ENCODE measurements around the gene RAB34.
A peak's percentile ranks its signal among the peaks of the same experiment; 100 is the strongest.

RAB34 gene

DNA sequence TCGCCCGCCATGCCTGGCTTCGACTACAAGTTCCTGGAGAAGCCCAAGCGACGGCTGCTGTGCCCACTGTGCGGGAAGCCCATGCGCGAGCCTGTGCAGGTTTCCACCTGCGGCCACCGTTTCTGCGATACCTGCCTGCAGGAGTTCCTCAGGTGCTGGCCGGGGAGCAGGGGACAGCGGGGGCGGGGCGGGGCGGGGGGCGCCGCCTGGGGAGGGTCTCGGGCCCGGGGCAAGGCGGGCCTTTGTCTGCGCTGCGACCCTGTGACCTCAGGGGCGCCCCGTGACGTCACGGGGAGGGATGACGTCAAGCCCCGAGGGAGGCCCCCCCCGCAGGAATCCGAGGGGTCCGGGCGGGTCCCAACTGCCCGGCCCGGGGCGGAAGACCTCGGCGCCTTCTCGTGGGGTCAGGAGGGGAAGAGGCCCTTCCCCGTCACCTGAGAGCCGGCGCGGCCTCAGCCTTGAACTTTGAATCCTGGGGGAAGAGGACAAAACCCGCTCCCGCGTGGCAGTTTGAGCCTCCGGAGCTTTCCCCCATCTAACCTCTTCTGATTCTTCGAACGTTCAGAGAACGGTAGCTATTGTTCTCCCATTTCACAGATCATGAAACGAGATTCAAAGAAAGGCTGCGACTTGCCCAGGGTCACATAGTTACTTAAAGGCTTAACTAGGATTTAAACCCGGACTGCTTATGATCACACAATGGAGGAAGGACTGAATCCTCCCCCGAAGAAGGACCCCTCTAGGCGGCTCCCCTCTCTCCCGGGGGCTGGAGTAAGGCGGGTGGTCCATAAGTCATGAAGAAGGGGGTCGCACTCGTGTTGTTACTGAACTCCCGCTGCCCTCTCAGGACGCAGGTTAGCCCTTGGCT is 26.7 kb upstream of the RAB34 start (continued):
- TF ChIP-seq ZBTB20 (tag by site-specific recombination; IDR thresholded peaks at IDR 0.05) = no peak
- TF ChIP-seq ZNF830 (tag by site-specific recombination; IDR thresholded peaks at IDR 0.05; ENCODE audit: low read depth) = no peak
- TF ChIP-seq ZNF248 (tag by site-specific recombination; IDR thresholded peaks at IDR 0.05) = no peak
- no peak for TF ChIP-seq ZNF354C (tag by site-specific recombination; IDR thresholded peaks at IDR 0.05; ENCODE audit: borderline replicate concordance, low read depth)
- TF ChIP-seq ZIC2 (tag by site-specific recombination; IDR thresholded peaks at IDR 0.05) = no peak
- no peak for TF ChIP-seq ZNF341 (tag by site-specific recombination; IDR thresholded peaks at IDR 0.05; ENCODE audit: low read depth)
- TF ChIP-seq ZNF692 (tag by site-specific recombination; IDR thresholded peaks at IDR 0.05) = no peak
- peak; percentile 99 for TF ChIP-seq ZBTB21 (tag by site-specific recombination; IDR thresholded peaks at IDR 0.05)
- no peak for TF ChIP-seq ZNF558 (tag by site-specific recombination; IDR thresholded peaks at IDR 0.05)
- no peak for TF ChIP-seq ZNF623 (tag by site-specific recombination; IDR thresholded peaks at IDR 0.05)
- no peak for TF ChIP-seq KLF9 (tag by site-specific recombination; IDR thresholded peaks at IDR 0.05; ENCODE audit: low read depth)
- no peak for TF ChIP-seq ZNF514 (tag by site-specific recombination; IDR thresholded peaks at IDR 0.05)
- TF ChIP-seq ZNF114 (tag by site-specific recombination; IDR thresholded peaks at IDR 0.05) = no peak
- TF ChIP-seq ZNF544 (tag by site-specific recombination; IDR thresholded peaks at IDR 0.05) = no peak
- TF ChIP-seq TSHZ1 (tag by site-specific recombination; IDR thresholded peaks at IDR 0.05; ENCODE audit: borderline replicate concordance) = no peak
- no peak for TF ChIP-seq ZNF560 (tag by site-specific recombination; IDR thresholded peaks at IDR 0.05; ENCODE audit: borderline replicate concordance)
- TF ChIP-seq, protein P1, sequence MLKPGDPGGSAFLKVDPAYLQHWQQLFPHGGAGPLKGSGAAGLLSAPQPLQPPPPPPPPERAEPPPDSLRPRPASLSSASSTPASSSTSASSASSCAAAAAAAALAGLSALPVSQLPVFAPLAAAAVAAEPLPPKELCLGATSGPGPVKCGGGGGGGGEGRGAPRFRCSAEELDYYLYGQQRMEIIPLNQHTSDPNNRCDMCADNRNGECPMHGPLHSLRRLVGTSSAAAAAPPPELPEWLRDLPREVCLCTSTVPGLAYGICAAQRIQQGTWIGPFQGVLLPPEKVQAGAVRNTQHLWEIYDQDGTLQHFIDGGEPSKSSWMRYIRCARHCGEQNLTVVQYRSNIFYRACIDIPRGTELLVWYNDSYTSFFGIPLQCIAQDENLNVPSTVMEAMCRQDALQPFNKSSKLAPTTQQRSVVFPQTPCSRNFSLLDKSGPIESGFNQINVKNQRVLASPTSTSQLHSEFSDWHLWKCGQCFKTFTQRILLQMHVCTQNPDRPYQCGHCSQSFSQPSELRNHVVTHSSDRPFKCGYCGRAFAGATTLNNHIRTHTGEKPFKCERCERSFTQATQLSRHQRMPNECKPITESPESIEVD (tag by site-specific recombination; IDR thresholded peaks at IDR 0.05) = no peak
- no peak for TF ChIP-seq ZNF155 (tag by site-specific recombination; IDR thresholded peaks at IDR 0.05)
- peak; percentile 21; the same call in 1 of the 2 replicates for TF ChIP-seq ZBTB8A (tag by site-specific recombination; IDR thresholded peaks at IDR 0.05)
- TF ChIP-seq ZNF146 (tag by site-specific recombination; IDR thresholded peaks at IDR 0.05) = no peak
- TF ChIP-seq ZNF292 (tag by site-specific recombination; IDR thresholded peaks at IDR 0.05; ENCODE audit: borderline replicate concordance, low read depth) = no peak
- no peak for TF ChIP-seq ZNF785 (tag by site-specific recombination; IDR thresholded peaks at IDR 0.05)
- TF ChIP-seq ZNF707 (tag by site-specific recombination; IDR thresholded peaks at IDR 0.05) = no peak
- TF ChIP-seq, protein P2, sequence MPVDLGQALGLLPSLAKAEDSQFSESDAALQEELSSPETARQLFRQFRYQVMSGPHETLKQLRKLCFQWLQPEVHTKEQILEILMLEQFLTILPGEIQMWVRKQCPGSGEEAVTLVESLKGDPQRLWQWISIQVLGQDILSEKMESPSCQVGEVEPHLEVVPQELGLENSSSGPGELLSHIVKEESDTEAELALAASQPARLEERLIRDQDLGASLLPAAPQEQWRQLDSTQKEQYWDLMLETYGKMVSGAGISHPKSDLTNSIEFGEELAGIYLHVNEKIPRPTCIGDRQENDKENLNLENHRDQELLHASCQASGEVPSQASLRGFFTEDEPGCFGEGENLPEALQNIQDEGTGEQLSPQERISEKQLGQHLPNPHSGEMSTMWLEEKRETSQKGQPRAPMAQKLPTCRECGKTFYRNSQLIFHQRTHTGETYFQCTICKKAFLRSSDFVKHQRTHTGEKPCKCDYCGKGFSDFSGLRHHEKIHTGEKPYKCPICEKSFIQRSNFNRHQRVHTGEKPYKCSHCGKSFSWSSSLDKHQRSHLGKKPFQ (tag by site-specific recombination; IDR thresholded peaks at IDR 0.05) = no peak
- TF ChIP-seq ZNF24 (tag by site-specific recombination; IDR thresholded peaks at IDR 0.05) = no peak
- TF ChIP-seq, protein P3, sequence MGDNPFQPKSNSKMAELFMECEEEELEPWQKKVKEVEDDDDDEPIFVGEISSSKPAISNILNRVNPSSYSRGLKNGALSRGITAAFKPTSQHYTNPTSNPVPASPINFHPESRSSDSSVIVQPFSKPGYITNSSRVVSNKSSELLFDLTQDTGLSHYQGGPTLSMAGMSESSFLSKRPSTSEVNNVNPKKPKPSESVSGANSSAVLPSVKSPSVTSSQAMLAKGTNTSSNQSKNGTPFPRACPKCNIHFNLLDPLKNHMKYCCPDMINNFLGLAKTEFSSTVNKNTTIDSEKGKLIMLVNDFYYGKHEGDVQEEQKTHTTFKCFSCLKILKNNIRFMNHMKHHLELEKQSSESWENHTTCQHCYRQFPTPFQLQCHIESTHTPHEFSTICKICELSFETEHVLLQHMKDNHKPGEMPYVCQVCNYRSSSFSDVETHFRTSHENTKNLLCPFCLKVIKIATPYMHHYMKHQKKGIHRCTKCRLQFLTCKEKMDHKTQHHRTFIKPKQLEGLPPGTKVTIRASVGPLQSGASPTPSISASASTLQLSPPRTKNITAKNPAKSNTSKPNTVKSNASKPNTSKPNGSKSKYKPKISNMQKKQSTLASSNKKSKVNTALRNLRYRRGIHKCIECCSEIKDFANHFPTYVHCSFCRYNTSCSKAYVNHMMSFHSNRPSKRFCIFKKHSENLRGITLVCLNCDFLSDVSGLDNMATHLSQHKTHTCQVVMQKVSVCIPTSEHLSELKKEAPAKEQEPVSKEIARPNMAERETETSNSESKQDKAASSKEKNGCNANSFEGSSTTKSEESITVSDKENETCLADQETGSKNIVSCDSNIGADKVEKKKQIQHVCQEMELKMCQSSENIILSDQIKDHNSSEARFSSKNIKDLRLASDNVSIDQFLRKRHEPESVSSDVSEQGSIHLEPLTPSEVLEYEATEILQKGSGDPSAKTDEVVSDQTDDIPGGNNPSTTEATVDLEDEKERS (tag by site-specific recombination; IDR thresholded peaks at IDR 0.05) = no peak
- TF ChIP-seq, protein P4, sequence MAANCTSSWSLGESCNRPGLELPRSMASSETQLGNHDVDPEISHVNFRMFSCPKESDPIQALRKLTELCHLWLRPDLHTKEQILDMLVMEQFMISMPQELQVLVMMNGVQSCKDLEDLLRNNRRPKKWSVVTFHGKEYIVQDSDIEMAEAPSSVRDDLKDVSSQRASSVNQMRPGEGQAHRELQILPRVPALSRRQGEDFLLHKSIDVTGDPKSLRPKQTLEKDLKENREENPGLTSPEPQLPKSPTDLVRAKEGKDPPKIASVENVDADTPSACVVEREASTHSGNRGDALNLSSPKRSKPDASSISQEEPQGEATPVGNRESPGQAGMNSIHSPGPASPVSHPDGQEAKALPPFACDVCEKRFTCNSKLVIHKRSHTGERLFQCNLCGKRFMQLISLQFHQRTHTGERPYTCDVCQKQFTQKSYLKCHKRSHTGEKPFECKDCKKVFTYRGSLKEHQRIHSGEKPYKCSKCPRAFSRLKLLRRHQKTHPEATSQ (tag by site-specific recombination; IDR thresholded peaks at IDR 0.05) = 0 out of 2 replicates have a peak, but pooled peaks have one; percentile 10

Measured in HEK293 (cell line).